Chondrocyte (in vitro differentiated cells): ENCODE data around the gene FMNL3. TPM values are rescaled to one million over a fixed set of nuclear protein-coding genes. Genes with fewer than 3 reads are reported as not detected.

Experiments used
- DNase-seq: peaks from one replicate; pipeline ENCODE4 v3.0.0; 2021; ENCODE audit warnings: mixed read lengths, low spot score
- H3K27ac Mint-ChIP-seq: one replicate; pipeline ENCODE4 v1.8.0; 2021; ENCODE audit warnings: mild to moderate bottlenecking, moderate library complexity, mixed read lengths; ENCODE audit not compliant: unreplicated experiment
- H3K27me3 Mint-ChIP-seq: 2 replicates; pipeline ENCODE4 v1.8.0; 2021; ENCODE audit warnings: low read depth, mixed read lengths
- H3K36me3 Mint-ChIP-seq: 2 replicates; pipeline ENCODE4 v1.8.0; 2021; ENCODE audit warnings: low read depth, mixed read lengths
- H3K4me1 Mint-ChIP-seq: 2 replicates; pipeline ENCODE4 v1.8.0; 2021; ENCODE audit warnings: low read depth, mild to moderate bottlenecking, mixed read lengths
- H3K4me3 Mint-ChIP-seq: one replicate; pipeline ENCODE4 v1.8.0; 2021; ENCODE audit warnings: mild to moderate bottlenecking, moderate library complexity, mixed read lengths; ENCODE audit not compliant: unreplicated experiment
- H3K9me3 Mint-ChIP-seq: 2 replicates; pipeline ENCODE4 v1.8.0; 2021; ENCODE audit warnings: low read depth, mixed read lengths
- total RNA-seq: library from RNA; stranded (reverse); gene quantifications from 3 replicates; pipeline ENCODE4 v1.2.1, GENCODE V29; 2021
- TF ChIP-seq, protein P1 (sequence below): fragments of 200-600 bp; sonication (generic); IDR thresholded peaks from 2 replicates; pipeline ENCODE4 v1.5.0; 2021; ENCODE audit warnings: antibody characterized with exemption, mild to moderate bottlenecking, moderate library complexity

FMNL3 gene
- total RNA-seq, 1 donor from 2014 or later, result 55.6 TPM

DNA sequence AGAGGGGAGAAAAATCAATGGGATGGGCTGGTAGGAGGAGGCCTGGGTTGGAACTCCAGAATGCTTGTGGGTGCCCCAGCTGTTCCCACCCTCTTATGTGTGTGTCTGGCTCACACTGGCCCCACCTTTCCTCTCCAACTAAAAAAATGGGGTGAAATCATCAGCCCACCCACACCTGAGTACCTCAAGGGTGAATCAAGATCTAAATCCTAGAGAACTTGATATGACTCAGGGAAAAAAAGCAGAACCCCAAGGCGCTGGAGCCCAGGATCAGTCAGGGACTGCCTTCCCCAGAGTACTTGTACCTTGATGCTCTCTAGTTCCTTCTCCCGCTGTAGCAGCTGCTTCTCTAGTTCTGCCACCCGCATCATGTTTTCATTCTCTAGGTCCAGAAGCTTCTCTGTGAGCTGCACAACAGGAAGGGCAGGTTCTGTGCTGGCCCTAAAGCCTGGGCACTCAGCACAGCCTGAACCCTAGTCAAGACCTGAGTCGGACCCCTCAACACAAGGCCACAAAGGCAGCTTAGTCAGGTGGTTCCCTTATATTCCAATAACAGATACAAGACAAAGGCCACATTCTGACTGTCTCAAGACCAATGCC, 54.2 kb downstream of the FMNL3 start:
- no peak overlapping the region for H3K4me3 Mint-ChIP-seq
- H3K36me3 Mint-ChIP-seq, result peaks cover 54% of the 10 kb centered on the region

DNA sequence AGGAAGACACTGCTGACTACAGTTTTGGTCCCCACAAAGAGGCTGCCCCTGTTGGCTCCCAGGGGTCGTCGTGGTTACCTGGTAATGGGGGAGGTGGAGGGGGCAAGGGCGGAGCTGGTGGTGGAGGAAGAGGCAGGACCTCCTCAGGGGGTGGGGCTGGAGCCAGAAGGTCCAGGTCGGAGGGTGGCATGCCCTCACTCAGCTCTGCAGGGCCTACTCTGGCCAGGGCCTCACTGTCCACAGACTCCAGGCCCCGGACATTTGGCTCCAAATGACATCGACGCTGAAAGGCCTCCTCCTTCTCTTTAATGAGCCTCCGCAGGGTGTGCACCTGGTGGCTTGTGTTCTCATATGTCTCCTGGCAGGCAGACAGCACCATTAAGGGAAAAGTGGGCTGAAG, 55.4 kb downstream of the FMNL3 start:
- H3K9me3 Mint-ChIP-seq, result no peaks in the 10 kb centered on the region
- DNase-seq, result no peak
- peaks cover 50% of the 10 kb centered on the region for H3K36me3 Mint-ChIP-seq
- no peak overlapping the region for H3K4me3 Mint-ChIP-seq
- peaks cover 22% of the 10 kb centered on the region for H3K4me1 Mint-ChIP-seq
- TF ChIP-seq, protein P1, sequence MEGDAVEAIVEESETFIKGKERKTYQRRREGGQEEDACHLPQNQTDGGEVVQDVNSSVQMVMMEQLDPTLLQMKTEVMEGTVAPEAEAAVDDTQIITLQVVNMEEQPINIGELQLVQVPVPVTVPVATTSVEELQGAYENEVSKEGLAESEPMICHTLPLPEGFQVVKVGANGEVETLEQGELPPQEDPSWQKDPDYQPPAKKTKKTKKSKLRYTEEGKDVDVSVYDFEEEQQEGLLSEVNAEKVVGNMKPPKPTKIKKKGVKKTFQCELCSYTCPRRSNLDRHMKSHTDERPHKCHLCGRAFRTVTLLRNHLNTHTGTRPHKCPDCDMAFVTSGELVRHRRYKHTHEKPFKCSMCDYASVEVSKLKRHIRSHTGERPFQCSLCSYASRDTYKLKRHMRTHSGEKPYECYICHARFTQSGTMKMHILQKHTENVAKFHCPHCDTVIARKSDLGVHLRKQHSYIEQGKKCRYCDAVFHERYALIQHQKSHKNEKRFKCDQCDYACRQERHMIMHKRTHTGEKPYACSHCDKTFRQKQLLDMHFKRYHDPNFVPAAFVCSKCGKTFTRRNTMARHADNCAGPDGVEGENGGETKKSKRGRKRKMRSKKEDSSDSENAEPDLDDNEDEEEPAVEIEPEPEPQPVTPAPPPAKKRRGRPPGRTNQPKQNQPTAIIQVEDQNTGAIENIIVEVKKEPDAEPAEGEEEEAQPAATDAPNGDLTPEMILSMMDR, result no peak
- H3K27ac Mint-ChIP-seq, result no peak overlapping the region
- no peaks in the 10 kb centered on the region for H3K27me3 Mint-ChIP-seq

More for the DNA sequence above, 54.2 kb downstream of the FMNL3 start:
- DNase-seq, result no peak
- Mint-ChIP-seq H3K4me1 (peaks cover 11% of the 10 kb centered on the region), H3K27ac (no peak overlapping the region), H3K9me3 (no peaks in the 10 kb centered on the region), H3K27me3 (no peaks in the 10 kb centered on the region)
- TF ChIP-seq, protein P1, result no peak

DNA sequence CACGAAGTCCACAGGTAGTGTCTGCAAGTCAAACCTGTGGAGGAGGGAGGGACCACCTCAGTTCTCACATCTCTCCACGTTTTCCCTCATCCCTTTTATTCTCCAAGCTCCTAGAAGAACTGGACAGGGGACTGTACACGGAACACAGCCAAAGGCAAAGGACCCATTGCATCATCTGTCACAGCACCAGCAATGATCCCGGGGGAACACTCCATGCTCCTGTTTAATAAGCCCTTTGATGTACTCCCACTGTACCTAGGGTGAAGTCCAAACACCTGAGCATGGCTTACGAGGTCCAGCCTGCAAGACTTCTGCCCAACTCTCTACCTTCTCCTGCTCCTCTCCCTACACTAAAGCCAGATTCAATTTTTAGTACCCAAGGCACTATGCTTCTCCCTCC, 57.3 kb downstream of the FMNL3 start:
- TF ChIP-seq, protein P1, result no peak
- Mint-ChIP-seq H3K27me3 (no peaks in the 10 kb centered on the region), H3K4me3 (no peak overlapping the region), H3K27ac (no peak overlapping the region), H3K36me3 (peaks cover 46% of the 10 kb centered on the region), H3K9me3 (no peaks in the 10 kb centered on the region), H3K4me1 (peaks cover 23% of the 10 kb centered on the region)
- DNase-seq, result no peak

DNA sequence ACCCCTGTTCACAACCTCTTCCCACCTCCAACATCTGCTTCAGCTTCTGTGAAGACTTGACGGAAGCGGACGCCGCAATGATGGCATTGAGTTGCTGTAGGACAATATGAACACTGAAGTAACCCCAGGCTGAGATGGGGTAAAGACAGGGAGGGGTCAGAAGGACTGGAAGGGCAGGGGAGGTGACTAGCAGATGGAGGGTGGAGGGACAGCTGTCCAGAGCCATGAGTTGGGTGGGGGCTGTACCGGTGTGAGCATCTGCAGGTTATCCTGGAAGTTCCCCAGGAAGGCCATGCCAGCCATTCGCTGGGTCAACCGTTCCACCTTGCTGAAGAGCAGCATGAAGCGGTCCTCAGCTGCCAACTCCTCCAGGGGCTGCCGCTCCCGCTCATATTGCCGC, 57.8 kb downstream of the FMNL3 start:
- Mint-ChIP-seq H3K36me3 (peaks cover 46% of the 10 kb centered on the region), H3K4me1 (peaks cover 26% of the 10 kb centered on the region), H3K27me3 (no peaks in the 10 kb centered on the region), H3K4me3 (no peak overlapping the region), H3K9me3 (no peaks in the 10 kb centered on the region), H3K27ac (peak overlapping the region; percentile 17)
- TF ChIP-seq, protein P1, result no peak
- no peak for DNase-seq

DNA sequence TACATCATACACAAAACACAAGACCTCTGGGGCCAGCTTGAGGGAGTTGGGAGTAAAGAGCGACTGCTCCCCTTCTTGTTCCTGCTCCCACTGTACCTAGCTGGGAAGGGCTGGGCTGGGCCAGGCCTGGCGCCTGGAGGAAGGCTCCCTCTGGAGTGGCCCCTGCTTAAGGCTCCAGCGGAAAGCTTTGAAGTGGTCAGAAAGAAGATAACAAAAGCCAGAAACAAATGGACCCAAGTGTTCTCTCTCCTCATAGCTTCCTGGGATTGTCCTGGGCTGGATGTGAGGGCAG, 58.5 kb downstream of the FMNL3 start:
- H3K36me3 Mint-ChIP-seq, result peaks cover 42% of the 10 kb centered on the region
- H3K4me1 Mint-ChIP-seq, result peaks cover 26% of the 10 kb centered on the region
- DNase-seq, result no peak
- TF ChIP-seq, protein P1, result no peak
- no peaks in the 10 kb centered on the region for H3K9me3 Mint-ChIP-seq
- no peak overlapping the region for H3K4me3 Mint-ChIP-seq
- H3K27ac Mint-ChIP-seq, result no peak overlapping the region
- H3K27me3 Mint-ChIP-seq, result no peaks in the 10 kb centered on the region
